OCI-LY7 (cell line): Measurements from ENCODE around the gene SYNJ2.

Source experiments
- CTCF ChIP-seq: fragments of 200-600 bp; sonication (generic); conservative IDR thresholded peaks from 2 replicates; pipeline ENCODE4 v1.5.1; 2014; ENCODE audit warnings: mild to moderate bottlenecking, antibody characterized with exemption, low read length, moderate library complexity, mixed read lengths
- EZH2phosphoT487 ChIP-seq: fragments of 200-600 bp; sonication (generic); IDR thresholded peaks from 2 replicates; pipeline ENCODE4 v1.6.1; 2018; ENCODE audit warnings: low read depth, borderline replicate concordance, mild to moderate bottlenecking, mixed run types, antibody characterized with exemption, low read length, moderate library complexity, mixed read lengths

GRCh38 chr6:158047563-158048323, 66.1 kb downstream of the SYNJ2 start:
- TF ChIP-seq CTCF (no peak), EZH2phosphoT487 (no peak)
